Skin epidermis (tissue), 12 donors: Measurements from ENCODE around the gene ADAMTS2.
"Not testable (repeated sequence)": the region's sequence is repeated elsewhere in the genome, so short reads cannot be mapped to it uniquely, and the experiment has no call there.

ENCODE experiments used
- H3K27ac ChIP-seq, 21 experiments: fragments of 200-600 bp; sonication (generic) in 11 of 21; one replicate each; pipeline ENCODE4 v1.5.0; 2020; ENCODE audit warnings: mild to moderate bottlenecking in 3 of 21, inconsistent platforms in 2 of 21, moderate library complexity in 2 of 21
- H3K4me3 ChIP-seq, 7 experiments: fragments of 200-600 bp; sonication (generic) in 2 of 7; one replicate each; pipeline ENCODE4 v1.5.0; 2020; ENCODE audit warnings: inconsistent platforms in 2 of 7, mild to moderate bottlenecking in 2 of 7, moderate library complexity in 1 of 7

ADAMTS2 gene

DNA sequence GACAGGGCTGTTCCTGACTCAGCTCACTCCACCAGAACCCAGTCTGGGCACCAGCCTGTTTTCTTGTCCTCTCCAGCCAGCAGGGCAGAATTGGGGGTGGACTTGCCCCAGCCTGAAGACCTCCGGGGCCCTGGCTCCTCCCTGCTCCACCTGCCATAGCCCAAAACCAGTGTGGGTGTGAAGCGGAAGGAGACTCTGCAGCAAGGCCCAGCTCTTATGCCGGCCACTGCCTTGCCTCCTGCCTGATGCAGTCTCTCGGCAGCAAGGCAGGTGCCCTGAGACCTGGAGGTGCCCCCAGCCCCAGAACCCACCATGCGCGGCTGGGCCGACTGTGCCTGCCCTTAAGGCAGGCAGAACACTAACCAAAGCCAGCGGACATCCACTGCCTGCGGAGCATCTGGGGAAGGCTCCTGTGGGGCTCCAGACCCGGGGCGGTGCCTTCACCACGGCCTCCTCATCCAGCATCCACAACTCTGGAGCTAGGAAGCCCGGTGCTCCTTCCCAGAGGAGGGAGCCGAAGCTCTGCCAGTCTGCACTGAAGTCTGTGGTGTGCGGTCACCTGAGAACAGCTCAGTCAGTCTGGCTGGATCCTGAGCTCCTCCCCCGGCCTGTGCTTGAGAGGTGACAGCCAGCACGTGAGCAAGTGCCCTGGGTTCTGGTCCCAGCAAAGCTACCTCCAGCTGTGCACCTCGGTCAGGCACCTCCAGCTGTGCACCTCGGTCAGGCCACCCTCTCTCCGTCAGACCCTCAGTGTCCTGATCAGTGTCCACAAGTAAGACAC, 116.7 kb downstream of the ADAMTS2 start:
- Histone ChIP-seq H3K4me3 (no peak overlapping the region), H3K27ac (no peak overlapping the region)

DNA sequence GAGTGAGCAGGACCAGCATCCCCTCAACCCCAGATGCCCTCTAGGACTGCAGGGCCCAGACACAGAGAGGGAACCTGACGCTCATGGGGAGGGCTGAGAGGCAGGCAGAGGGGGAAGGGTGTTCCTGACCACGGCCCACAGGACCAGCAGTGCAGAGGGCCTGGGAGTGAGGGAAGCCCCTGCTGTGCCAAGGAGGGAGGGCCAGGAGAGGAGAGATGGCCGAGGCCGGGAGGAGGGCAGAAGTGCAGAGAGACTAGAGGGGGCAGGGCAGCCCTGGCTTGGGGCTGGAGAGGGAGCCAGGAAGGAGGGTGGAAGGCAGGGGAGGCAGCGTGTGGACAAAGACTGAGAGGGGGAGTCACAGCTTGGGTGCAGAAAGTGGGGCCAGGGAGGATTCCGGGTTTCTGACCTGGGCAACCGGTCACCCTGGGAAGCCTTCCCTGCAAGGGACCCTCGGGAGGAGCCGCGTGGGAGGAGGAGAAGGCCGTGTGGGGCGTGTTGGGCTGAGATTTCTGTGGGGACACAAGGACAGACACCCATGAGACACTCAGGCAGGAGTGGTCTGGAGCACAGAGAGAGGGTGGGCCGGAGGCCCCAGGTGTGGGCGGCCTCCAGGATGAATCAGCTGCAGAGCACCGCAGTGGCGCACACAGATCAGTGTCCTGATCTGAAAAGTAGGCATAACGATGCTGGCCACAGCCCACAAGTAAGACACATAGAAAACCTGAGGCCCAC, 117.5 kb downstream of the ADAMTS2 start:
- H3K4me3 ChIP-seq = no peak overlapping the region
- no peak overlapping the region for H3K27ac ChIP-seq

DNA sequence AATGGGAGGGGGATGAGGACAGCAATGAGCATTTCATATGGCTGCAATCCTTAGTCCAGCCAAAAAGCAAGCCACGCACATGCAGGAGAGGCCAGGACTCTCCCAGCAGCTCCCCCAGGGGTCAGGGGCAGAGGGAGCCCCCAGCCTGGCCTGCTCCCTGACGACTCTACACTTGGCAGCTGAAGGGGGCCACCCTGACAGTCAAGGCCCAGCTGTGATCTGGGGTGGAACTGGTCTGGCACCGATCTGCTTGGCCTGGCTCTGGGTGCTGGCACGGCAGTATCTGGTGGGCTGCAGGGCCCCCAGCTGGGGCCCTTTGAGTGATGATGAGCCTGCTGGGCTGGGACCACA, 118.1 kb downstream of the ADAMTS2 start:
- Histone ChIP-seq H3K4me3 (no peak overlapping the region), H3K27ac (no peak overlapping the region)

DNA sequence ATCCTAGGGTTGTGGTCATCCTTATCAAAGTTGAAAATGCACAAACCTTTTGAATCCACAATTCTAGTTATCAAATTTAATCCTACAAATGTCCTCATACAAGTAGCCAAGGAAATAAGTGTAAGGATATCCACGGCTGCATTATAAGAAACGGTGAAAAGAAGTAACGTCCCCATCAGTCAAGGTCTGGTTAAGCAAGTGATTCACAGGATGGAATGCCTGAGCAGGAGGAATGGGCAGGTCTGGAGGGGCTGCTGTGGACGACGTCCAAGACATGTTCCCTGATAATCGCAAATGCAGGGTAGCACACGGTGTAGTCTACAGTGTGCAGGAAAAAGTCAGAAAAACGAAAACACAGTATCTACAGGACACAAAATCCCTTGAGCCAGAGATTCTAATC, 118.6 kb downstream of the ADAMTS2 start:
- Histone ChIP-seq H3K27ac (no peak overlapping the region), H3K4me3 (no peak overlapping the region)

DNA sequence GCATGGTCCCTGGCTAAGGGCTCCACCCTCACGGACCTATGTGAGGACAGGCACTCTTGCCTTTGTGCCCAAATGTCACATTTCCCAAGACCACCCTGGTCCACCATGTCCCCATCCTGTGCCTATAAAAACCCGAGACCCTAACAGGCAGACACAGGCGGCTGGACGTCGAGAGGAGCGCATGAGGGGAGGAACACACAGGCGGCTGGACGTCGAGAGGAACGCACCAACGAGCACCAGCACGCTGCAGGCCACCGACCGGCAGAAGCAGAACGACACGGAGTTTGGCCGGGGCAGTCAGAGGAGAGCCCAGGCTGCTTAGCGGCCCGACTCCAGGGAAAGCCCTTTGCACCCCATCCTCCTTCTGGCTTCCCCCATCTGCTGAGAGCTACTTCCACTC, 119.9 kb downstream of the ADAMTS2 start:
- no peak overlapping the region for H3K4me3 ChIP-seq
- H3K27ac ChIP-seq = no peak overlapping the region

DNA sequence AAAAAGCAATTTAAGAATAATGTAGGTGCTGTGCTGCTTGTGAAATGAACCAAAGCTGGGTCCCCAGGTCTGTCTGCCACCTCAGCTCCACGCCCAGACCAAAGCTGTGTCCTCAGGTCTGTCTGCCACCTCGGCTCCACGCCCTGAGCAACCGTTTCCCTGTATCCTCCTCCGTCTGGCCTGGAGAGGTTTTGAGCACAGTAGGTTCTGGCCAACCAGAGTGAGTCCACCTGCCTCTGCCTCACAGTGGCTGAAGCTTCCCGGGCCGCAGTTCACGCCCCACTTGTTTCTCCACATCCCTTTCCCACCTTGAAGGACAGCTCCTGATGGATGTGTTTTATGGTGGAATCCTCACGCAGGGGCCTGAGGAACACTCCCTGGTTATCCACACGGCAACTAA, 120.5 kb downstream of the ADAMTS2 start:
- no peak overlapping the region for H3K27ac ChIP-seq
- H3K4me3 ChIP-seq = no peak overlapping the region

DNA sequence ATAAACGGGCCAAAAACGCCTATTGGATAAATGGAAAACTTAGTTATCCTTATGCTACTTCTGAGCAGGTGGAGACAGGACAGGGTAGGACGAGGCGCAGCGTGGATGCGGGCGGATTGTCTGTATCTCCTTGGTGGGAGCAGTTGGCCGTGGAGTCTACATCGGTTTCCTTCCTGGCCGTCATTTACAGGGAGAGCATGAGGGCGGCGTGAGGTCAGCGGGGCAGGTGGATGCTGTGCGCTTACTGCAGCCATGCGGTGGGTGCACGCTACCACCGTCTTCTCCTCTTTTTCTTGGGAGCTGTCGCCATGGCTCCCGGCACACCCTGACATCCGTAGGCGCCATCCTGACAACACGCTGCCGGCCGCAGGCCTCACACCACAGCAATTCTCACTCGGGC, 121.3 kb downstream of the ADAMTS2 start:
- Histone ChIP-seq H3K4me3 (no peak overlapping the region), H3K27ac (no peak overlapping the region)

DNA sequence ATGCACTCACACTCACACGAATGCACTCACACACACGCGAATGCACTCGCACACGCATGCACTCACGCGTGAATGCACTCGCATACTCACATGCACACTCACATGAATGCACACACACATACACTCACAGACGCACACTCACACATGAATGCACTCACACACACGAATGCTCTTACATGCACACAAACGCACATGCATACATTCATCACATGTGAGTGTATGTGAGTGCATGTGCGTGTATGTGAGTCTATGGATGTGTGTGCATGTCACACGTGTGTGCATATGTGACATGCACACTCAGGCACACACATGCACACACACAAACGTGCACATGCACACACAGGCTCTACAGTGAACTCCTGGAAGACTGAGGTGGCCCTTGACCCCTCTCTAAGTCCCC, 121.7 kb downstream of the ADAMTS2 start:
- no peak overlapping the region for H3K27ac ChIP-seq
- H3K4me3 ChIP-seq = no peak overlapping the region

DNA sequence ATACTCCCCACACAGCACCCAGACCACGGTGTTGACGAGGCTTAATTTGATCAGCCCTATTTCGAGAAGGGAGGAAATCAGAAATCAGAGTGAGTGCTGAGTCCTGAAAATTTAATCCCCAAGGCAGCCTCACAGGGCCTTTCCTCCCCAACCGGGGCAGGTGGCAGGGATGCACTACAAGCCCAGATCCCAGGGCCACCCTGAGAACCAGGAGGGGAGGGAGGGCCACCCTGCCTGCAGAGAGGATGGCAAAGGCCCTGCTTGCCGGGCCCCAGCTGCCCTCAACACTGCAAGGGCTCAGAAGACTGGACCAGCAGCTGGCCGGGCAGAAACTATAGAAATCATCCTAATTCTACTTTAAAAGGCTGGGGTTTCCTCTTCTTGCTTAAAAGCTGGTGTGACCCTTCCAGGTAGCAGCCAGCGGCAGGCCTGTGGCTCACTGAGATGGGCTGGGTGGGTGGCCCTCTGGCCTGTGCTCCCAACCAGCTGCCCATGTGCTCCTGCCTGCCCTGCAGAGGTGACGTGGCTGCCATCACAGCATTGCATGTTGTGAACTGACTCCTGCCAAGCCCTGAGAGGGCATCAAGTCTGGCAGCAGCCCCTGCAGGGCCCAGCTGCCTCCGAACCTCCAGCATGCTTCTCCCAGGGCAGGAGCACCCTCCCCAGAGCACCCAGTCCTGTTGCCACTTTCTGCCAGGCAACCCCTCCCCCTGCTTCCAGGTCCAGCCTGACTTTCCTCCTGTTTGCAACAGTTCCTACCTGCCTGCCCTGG, 122.8 kb downstream of the ADAMTS2 start:
- no peak overlapping the region for H3K4me3 ChIP-seq

DNA sequence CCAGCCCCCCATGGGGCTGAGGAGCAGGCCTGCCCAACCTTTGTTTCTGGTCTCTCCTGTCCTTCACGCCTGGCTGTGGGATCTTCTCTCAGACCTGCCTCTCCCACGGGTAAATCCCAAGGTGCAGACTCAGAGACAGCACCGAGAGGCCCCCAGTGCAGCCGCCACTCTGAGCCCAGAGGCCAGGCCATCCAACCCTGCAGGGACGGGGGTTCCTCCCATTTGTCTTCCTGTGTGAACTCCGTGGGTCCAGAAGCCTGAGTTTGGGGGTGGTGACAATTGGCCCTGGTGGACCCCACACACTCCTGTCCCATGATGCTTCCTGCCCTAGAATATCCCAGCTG, 123.4 kb downstream of the ADAMTS2 start:
- no peak overlapping the region for H3K27ac ChIP-seq
- H3K4me3 ChIP-seq = no peak overlapping the region

More for the DNA sequence above, 122.8 kb downstream of the ADAMTS2 start:
- H3K27ac ChIP-seq = no peak overlapping the region

DNA sequence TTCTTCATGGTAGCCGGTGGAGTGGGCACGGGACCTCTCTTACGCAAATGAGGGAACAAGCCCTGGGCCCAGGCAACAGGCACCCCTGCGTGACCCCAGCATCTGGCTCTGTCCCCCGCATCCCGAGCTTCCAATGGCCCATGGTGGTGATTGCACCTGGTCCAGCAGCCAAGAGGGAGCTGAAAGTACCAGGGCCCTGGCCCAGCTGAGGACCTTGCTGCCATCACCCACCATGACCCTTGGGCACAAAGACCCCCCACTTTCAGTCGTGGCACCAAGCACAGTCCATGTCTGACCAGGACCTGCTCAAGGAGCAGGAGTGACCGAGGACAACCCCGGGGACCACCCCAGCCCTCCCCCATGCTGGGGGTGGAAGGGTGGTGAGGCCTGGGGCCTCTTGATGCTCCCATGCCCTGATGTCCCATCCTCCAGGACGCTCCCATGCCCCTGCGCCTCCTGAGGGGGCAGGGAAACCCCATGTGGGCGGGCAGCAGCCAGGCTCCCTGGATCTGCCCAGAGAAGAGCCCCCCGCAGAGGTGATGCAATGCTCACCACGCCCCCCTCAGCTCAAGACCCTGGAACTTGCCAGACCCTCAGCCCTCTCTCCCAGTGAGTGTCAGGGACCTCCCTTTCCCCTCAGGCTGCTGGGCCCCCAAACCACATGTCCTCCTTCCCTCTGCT, 123.9 kb downstream of the ADAMTS2 start:
- Histone ChIP-seq H3K4me3 (no peak overlapping the region), H3K27ac (no peak overlapping the region)

DNA sequence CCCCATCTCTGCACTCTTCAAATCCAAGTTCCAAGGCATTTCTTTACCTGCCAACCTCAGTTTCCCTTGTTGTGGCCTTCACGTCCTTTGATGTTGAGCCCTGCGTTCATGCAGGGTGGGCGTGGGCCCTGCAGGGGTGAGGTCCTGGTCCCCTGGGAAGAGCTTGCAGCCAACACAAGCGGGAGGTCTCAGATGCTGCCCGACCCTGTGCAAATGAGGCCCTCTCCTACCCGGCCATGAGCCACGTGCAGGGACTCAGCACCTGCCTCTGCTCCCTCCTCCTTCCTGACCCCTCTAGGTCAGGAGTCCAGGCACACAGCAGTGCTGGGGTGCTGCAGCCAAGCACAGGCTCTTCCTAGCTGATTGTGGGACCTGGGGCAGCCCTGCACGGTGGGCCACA, 124.5 kb downstream of the ADAMTS2 start:
- Histone ChIP-seq H3K4me3 (no peak overlapping the region), H3K27ac (no peak overlapping the region)

DNA sequence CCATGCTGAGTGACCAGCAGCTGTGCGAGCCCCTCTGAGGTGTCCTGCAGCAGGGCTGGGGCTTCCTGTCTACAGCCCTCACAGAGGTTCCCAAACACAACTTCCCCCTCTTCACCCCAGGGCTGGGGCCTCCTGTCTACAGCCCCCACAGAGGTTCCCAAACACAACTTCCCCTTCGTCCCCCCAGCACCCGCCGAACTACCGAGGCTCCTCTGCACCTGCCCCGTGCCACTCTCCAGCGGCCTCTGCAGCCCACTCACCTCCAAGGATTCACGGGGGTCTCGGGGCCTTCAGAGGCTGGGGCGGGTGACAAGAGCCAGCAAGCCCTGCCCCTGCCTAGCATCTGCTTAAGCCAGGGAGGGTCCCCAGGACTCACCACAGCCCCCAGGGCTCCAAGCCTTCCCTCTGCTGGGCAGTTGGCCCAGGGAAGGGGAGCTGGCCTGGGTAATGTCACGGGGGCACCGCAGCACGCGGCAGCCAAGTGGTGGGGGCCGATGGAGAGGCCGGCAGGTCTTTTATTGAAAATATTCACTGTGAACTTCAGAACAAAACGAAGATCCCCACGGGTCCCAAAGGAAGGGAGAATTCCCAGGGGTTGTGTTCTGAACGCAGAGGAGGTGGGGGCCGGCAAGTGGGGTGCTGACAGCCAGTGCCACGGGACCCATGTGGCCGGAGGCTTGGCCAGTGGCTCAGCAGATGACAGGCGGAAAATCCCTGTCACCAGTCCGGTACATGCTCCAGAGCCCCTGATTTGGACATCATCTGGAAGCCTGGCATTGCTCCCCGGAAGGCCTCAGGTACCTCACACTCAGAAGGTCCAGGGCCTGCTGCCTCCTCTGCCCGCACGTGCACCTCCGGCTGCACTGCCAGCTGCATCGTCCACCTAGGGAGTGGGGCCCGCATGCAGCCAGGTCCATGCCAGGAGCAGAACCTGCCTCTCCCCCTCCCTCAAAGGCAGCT, 125.3 kb downstream of the ADAMTS2 start:
- no peak overlapping the region for H3K27ac ChIP-seq

DNA sequence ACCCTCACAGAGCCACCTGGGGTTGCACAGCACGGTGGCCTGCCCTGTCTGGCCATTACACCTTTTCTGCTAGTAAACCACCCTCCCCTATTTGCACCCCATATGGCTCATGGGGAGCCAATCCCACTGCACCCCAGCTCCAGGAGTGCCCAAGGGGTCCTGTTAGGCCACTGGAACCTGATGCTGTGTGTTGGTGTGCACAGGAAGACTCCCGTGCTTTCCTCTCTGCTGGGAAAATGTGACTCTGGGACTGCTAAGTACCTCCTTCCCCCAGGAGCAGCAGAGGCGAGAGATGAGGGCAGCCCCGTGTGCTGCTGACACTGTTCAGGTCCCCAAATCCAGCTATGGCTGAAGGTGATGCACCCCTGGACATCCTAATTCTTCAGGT, 126.3 kb downstream of the ADAMTS2 start:
- no peak overlapping the region for H3K4me3 ChIP-seq
- H3K27ac ChIP-seq = no peak overlapping the region

More for the DNA sequence above, 125.3 kb downstream of the ADAMTS2 start:
- no peak overlapping the region for H3K4me3 ChIP-seq

DNA sequence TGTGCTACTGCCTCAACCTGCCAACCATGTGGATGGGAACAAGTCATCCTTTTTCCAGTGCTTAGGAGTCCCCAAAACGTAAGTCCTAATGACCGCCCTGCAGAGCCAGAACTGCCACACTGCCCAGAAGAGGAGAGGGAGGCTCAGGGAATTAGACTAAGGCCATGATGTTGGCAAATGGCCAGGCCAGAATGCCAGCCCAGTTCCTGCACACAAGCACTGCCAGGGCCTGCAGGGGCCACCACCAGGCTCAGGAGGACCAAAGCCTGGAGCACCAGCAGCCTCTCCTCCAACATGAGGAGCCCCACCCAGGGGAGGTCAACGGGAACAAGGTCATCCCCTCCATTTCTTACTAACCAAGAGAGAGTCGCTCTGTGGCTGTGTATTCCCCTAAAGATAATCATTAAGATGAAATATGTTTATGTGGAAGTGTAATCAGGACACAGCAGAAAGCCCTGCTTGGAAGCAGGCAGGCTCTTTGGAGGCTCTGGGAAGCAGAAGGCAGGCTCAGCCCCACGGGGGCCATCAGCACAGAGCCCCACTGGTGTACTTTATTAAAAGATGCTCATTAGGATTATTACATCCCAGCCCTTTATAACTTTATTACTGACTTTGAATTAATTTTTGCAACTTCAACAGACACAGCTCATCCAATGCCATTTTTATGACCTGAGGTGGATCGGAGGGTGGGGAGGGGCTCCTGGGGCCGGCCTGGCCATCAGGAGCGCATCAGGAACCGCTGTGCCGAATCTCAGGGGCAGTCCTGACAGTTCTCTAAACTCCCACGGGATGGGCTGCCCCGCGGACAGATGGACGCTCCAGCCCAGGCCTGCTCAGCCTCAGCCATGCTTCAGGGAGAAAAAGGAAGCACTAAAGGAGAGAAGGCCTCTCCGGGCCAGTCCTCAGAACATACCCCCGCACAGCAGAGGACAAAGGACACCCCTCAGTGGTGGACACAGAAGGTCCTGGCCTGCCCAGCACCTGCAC, 127.0 kb downstream of the ADAMTS2 start:
- no peak overlapping the region for H3K4me3 ChIP-seq
- no peak overlapping the region for H3K27ac ChIP-seq

DNA sequence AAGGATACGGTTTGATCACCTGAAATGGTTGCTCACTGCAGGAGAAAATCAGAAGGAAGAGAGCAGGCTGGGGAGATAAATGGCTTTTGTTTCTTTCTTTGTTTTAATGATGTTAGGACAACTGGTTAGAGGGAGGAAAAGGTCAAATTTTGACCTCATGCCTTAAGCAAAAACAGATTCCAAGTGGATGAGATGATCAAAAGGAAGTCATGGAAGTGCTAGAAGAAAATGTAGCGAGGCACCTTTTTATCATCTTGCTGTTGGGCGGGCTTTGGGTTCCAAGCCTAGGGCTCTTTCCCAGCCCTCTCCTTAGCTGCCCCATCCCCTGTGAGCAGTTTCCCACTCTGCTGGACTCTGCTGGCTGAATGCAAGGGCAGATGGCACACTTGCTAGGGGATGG, 127.9 kb downstream of the ADAMTS2 start:
- H3K27ac ChIP-seq = no peak overlapping the region

DNA sequence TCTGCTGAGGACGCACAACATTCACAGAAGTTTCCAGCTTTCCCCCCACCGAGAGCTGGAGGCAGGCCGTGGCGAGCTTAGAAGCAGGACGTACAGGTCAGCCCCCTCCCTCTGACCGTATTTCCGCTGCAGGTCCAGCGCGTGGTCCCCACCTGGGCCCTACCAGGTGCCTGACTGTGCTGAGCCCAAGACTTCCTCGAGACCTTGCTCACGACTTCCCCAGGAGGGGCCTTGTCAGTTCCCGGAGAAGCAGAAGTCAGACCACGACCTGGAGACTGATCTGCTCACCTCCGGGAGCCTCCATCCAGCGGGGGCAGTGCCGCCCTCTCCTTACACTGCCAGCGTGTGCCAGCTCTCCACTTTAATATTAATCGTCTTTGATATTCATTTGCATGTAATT, 128.9 kb downstream of the ADAMTS2 start:
- not testable (repeated sequence) for H3K4me3 ChIP-seq, H3K27ac ChIP-seq

More for the DNA sequence above, 127.9 kb downstream of the ADAMTS2 start:
- H3K4me3 ChIP-seq = no peak overlapping the region

DNA sequence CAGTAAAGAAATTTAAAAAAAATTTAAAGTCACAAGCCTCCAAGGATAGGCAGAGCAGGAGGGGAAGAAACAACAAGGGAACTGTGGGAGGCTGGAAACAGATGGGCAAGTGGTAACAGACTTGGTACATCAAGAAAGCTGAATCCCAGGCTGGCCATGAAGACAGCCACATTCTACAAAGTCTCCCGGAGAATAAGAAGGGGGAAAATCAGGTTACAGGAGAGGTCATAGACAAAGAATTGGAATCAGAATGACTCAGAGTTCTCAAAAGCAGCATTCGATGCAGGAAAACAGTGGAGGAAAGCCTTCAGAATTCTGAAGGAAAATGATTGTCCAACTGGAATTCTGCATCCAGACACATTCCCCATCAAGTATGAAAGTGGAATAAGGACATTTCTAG, 129.7 kb downstream of the ADAMTS2 start:
- no peak overlapping the region for H3K27ac ChIP-seq
- H3K4me3 ChIP-seq = no peak overlapping the region
